ENCODE results near the gene MYO1B.

MYO1B gene

DNA sequence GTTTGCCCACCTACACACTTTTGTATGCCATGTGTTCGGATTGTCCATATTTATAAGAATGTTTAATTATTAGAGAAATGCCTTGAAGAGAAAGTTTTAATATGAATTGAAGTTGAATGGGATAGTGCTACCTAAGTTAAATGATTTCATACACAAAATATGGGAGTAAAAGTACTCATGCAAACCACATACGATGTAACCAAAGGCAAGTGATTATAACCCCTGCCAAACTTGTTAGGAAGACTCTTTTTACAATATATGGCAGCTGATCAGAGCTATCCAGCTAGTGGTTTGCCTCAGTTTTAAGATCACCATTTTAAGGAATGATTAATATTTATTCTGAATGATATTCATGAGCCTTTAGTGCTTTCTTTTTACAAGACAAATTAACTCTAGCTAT, 106.7 kb downstream of the MYO1B start:
- TF ChIP-seq, protein P1, sequence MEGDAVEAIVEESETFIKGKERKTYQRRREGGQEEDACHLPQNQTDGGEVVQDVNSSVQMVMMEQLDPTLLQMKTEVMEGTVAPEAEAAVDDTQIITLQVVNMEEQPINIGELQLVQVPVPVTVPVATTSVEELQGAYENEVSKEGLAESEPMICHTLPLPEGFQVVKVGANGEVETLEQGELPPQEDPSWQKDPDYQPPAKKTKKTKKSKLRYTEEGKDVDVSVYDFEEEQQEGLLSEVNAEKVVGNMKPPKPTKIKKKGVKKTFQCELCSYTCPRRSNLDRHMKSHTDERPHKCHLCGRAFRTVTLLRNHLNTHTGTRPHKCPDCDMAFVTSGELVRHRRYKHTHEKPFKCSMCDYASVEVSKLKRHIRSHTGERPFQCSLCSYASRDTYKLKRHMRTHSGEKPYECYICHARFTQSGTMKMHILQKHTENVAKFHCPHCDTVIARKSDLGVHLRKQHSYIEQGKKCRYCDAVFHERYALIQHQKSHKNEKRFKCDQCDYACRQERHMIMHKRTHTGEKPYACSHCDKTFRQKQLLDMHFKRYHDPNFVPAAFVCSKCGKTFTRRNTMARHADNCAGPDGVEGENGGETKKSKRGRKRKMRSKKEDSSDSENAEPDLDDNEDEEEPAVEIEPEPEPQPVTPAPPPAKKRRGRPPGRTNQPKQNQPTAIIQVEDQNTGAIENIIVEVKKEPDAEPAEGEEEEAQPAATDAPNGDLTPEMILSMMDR (IDR thresholded peaks at IDR 0.05; ENCODE audit: borderline replicate concordance, control extremely low read depth, extremely low read depth, insufficient read depth, missing control alignments), result no peak
- no peak for DNase-seq (ENCODE audit: low spot score)
- in situ Hi-C loops (cut with MboI; ENCODE audit: low sequenced_read_pairs, unreplicated experiment), result no loop called here

GRCh38 chr2:191352536-191352935, 107.3 kb downstream of the MYO1B start:
- no peak for DNase-seq (ENCODE audit: low spot score)
- in situ Hi-C loops (cut with MboI; ENCODE audit: low sequenced_read_pairs, unreplicated experiment), result no loop called here
- TF ChIP-seq, protein P1 (IDR thresholded peaks at IDR 0.05; ENCODE audit: borderline replicate concordance, control extremely low read depth, extremely low read depth, insufficient read depth, missing control alignments), result no peak

GRCh38 chr2:191355170-191355758, 110.1 kb downstream of the MYO1B start:
- in situ Hi-C loops (cut with MboI; ENCODE audit: low sequenced_read_pairs, unreplicated experiment), result no loop called here
- TF ChIP-seq, protein P1 (IDR thresholded peaks at IDR 0.05; ENCODE audit: borderline replicate concordance, control extremely low read depth, extremely low read depth, insufficient read depth, missing control alignments), result no peak
- DNase-seq (ENCODE audit: low spot score), result no peak

GRCh38 chr2:191357678-191358077, 112.5 kb downstream of the MYO1B start:
- in situ Hi-C loops (cut with MboI; ENCODE audit: low sequenced_read_pairs, unreplicated experiment), result no loop called here
- TF ChIP-seq, protein P1 (IDR thresholded peaks at IDR 0.05; ENCODE audit: borderline replicate concordance, control extremely low read depth, extremely low read depth, insufficient read depth, missing control alignments), result no peak
- no peak for DNase-seq (ENCODE audit: low spot score)

- TF ChIP-seq, protein P1 (IDR thresholded peaks at IDR 0.05; ENCODE audit: borderline replicate concordance, control extremely low read depth, extremely low read depth, insufficient read depth, missing control alignments), result no peak
- in situ Hi-C loops (cut with MboI; ENCODE audit: low sequenced_read_pairs, unreplicated experiment), result no loop called here
- DNase-seq (ENCODE audit: low spot score), result no peak
These were observed 113.3 kb downstream of the MYO1B start for GRCh38 chr2:191358325-191359025.

GRCh38 chr2:191359133-191359532, 113.9 kb downstream of the MYO1B start:
- in situ Hi-C loops (cut with MboI; ENCODE audit: low sequenced_read_pairs, unreplicated experiment), result no loop called here
- DNase-seq (ENCODE audit: low spot score), result no peak
- TF ChIP-seq, protein P1 (IDR thresholded peaks at IDR 0.05; ENCODE audit: borderline replicate concordance, control extremely low read depth, extremely low read depth, insufficient read depth, missing control alignments), result no peak
